ENCODE results near the gene STAC2. TPM values are rescaled to one million over a fixed set of nuclear protein-coding genes. Genes with fewer than 3 reads are reported as not detected.
"Not testable (repeated sequence)": the region's sequence is repeated elsewhere in the genome, so short reads cannot be mapped to it uniquely, and the experiment has no call there.

The STAC2 gene
- total RNA-seq, 1 donor = not detected

DNA sequence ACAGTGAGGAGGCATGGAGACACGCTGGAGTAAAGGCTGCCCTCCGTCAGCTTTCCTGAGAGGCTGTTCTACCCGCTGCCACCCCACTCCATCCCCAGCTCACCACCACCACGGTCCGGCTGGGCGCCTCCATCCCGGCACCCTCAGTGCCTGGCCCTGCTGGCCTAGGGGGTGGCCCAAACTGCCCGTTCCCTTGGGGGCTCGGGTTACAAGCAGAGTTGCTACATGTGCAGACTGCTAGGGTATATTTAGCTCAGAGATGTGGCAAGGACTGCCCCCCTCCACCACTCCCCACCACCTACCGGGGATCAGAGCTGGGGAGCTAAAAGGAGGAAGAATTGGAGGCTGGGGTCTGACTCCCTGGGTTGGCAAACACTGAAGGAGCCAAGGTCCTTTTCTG is 32.4 kb downstream of the STAC2 start:
- no peak for DNase-seq (ENCODE audit: low read depth in 2 of 3, low spot score in 2 of 3)

DNA sequence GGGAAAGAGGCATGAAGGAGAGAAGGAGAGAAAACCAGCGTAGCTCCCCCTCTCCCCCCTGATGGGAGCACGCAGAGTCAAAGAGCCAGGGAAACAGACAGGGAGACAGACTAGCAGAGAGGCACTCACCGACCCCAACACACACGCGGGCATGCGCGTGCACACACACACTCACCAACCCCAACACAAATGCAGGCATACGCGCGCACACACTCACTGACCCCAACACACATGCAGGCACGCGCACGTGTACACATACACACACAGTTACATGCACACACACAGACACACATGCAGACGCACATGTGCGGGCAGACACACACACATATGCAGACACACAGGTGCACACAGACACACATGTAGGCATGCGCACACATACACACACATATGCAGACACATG is 32.8 kb downstream of the STAC2 start:
- no peak for DNase-seq (ENCODE audit: low read depth in 2 of 3, low spot score in 2 of 3)

DNA sequence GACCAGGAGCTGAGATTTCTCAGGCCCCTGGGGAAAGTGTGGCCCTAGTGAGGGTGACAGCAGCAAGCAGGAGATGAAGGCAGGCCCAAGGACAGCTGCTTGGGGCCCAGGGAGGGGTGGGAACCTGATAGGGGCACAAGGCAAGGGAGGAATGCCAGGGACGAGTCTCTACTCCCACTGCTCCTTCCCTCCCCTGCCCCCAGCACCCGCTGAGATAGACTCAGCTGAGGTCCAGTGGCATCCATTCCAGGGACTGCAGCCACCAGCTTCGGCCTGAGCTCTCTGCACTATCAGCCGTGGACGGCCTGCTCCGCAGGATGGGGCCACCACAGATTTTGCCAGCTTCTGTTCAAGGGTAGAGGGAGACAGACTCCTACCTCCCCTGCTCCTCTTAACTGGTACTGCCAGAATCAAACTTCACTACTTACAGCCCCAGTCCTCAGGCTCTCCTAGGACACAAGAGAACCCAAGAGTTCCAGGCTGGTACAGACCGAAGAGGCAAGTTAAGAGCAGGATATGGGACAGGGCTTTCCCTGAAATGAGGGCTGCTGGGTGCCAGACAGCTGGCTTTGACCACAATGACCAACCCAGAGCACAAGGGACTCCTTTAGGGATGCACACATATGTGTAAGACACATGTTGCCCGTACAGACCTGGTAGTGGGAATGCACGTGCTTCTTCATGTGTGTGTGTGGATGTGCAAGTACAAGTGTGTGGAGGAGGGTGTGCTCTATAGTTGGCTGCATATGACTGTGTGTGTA is 33.8 kb downstream of the STAC2 start:
- DNase-seq (ENCODE audit: low read depth in 2 of 3, low spot score in 2 of 3) = no peak

DNA sequence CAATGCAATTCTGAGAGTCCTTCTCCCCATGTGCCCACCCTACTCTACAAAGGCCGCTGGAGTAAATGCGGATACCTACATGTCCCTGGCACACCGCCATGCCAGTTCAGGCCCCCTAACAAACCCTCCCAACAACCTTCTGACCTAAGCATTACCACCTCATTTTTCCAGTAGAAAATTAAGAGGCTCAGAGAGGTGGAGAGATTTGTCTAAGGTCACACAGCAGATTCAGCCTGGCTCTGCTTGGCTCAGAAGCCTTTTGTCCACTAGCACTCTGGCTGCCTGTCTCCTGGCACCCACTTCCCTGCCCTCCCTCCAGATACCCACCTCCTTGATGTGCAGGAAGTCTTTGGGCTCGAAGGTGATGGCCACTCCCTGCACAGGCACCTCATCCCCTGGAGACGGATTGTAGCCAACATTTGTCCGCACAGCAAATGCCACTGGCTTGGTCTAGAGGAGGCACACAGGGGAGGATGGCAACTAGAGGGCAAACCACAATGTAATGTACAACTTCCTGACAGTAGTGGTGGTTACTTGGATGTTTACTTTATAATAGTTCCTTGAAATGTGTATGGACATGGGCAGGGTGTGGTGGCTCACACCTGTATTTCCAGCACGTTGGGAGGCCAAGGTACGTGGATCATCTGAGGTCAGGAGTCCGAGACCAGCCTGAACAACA is 38.5 kb downstream of the STAC2 start:
- DNase-seq (ENCODE audit: low read depth in 2 of 3, low spot score in 2 of 3) = no peak

DNA sequence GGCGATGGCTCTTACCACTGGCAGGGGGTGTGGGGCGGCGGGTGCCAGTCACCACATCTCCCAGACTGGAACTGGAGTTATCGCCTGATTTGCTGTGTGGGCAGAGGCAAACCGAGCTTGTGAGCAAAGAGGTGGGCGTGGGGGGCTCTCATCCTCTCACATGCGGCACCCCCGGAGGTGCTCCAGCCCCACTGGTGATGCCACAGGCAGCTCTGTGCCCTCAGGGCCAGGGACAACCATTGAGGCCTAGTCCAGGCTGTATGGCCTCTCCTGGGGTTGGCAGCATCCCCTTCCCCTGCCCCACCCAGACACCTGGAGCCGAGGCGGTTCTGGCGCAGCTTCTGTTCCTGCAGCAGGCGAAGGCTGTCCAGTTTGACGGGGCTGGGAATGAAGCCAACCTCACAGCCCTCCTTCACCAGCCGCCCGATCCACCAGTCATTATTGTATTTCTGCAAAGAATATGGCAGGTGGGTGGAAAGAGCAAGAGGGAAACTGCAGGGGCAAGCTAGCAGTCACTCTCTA is 39.2 kb downstream of the STAC2 start:
- DNase-seq (ENCODE audit: low read depth in 2 of 3, low spot score in 2 of 3) = no peak

DNA sequence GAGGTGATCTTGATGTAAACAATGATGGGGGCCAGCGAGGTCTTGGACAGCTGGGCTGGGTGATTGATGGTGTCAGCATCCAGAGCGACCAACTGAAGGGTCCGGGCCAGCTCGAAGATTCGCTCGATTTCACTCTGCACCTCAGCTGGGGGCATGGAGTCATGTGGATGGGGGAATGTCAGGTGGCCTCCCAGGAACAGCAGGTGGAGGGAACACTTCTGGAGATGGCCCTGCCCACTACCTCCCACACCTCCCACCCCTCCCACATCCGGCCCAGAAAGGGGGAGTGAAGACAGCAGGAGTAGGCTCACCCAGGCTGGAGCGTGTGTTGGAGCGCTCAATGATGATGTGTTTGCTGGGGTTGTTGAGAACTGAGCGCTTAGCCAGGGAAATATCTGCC is 42.0 kb downstream of the STAC2 start:
- no peak for DNase-seq (ENCODE audit: low read depth in 2 of 3, low spot score in 2 of 3)

DNA sequence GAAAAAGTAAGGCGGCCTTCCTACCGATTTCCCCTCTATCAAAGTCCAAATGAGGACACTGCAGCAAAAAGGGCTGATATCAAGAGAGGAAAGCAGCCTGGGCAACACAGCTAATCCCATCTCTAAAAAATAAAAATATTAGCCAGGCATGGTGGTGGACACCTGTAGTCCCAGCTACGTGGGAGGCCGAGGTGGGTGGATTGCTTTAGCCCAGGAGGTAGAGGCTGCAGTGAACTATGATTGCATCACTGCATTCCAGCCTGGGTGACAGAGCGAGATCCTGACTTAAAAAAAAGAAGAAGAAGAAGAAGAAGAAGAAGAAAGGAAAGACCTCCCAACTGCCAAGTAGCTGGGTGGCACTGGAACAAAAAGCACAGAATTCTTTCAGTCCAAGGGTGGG is 42.7 kb downstream of the STAC2 start:
- DNase-seq (ENCODE audit: low read depth in 2 of 3, low spot score in 2 of 3) = no peak

DNA sequence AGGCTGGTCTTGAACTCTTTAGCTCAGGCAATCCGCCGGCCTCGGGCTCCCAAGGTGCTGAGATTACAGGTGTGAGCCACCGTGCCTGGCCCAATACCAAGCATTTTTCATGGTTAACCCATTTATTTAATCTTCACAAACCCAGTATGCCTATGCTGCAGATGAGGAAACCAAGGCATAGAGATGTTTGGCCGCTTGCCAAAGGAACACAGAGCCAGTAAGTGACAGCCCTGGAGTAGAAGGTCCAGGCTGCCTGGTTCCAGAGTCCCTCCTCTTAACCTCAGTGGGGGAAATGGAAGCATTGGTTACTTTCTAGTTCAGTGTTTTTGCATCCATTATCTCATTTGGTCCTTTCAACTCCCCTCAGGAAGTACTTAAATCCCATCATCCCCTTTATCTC is 44.4 kb downstream of the STAC2 start:
- DNase-seq (ENCODE audit: low read depth in 2 of 3, low spot score in 2 of 3) = no peak

DNA sequence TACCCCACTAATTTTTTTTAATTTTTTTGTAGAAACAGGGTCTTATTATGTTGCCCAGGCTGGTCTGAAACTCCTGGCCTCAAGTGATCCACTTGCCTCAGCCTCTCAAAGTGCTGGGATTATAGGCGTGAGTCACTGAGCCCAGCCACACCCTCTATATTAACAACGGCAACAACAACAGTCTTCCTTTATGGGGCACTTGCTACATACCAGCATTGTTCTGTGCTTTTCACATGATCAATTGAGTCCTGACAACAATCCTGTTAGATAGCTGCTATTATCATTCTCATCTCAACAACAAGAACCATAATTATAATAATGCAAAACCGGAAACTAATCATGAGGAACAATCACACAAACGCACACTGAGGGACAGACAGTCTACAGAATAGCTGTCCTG is 47.2 kb downstream of the STAC2 start:
- DNase-seq (ENCODE audit: low read depth in 2 of 3, low spot score in 2 of 3) = no peak

DNA sequence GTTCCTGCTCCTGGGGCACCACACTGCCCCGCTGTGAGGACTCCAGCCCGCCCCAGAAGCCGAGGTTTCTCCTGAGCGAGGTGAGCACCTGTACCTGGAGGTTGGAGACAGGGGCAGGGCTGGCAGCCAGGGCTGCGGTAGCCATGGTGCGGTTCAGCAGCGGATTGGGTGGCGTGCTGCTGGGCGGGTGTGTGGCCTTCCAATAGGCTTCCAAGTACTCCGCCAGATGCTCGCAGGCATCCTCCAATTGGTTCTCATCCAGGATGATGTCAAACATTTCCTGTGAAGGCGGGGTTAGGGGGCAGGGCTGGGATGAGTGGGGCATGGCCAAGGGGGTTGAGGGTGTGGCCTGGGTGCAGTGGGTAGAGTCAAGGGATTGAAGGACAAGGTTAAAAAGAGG is 48.5 kb downstream of the STAC2 start:
- no peak for DNase-seq (ENCODE audit: low read depth in 2 of 3, low spot score in 2 of 3)

DNA sequence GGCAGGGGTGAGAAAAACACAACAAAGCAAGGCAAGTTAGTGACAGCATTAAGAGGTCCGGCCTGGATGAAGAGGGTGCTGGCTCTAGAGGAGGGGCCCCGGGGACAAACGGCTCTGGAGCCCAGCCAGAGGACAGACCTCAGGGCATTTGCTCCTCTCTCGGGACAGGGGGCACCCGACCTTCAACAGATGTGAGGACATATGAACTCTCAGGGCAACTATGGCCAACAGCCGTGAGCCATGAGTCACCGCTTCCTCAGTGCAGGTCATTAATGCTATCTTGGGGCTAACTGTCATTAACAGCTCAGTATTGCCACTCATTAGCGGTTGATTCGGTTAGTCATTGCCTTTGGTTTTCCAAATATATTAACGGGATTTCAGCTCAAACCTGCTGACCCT is 50.1 kb downstream of the STAC2 start:
- no peak for DNase-seq (ENCODE audit: low read depth in 2 of 3, low spot score in 2 of 3)

DNA sequence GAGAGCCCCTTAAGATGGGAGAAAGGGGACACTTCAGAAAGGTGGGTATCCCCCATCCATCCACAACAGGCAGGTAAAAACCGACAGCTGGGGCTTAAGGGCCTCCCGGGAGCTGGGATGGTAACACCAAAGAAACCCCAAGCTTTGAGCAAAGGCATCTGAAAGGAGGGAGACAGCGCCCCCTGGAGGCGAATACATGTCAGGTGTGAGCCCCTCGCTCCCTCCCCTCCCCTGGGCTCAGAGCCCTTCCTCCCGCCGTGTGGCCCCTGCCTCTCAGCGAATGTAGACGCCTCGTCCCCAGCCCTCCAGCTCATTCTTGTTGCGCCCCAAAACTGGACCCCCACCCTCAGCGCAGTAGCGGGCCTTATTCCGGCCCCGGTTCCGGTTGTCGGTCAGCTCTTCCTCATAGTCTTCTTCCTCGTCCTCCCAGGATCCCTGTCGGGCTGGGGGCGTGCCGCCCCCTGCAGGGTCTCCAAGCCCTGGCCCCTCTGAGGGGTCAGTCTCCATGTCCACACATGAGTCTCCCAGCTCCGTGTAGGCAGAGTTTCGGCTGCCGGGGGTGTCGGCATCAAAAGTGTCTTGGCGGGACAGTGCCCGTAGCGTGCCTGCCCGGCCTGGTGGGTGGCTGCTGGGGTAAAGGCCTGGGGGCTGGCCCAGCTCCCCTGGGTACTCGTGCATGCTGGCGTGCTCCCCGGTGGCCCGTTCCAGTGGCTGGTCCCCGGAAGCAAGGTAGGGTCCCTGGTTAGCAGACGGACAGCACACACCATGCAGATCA is 50.6 kb downstream of the STAC2 start:
- DNase-seq (ENCODE audit: low read depth in 2 of 3, low spot score in 2 of 3) = peak; percentile 70 to 91 (median 83)

DNA sequence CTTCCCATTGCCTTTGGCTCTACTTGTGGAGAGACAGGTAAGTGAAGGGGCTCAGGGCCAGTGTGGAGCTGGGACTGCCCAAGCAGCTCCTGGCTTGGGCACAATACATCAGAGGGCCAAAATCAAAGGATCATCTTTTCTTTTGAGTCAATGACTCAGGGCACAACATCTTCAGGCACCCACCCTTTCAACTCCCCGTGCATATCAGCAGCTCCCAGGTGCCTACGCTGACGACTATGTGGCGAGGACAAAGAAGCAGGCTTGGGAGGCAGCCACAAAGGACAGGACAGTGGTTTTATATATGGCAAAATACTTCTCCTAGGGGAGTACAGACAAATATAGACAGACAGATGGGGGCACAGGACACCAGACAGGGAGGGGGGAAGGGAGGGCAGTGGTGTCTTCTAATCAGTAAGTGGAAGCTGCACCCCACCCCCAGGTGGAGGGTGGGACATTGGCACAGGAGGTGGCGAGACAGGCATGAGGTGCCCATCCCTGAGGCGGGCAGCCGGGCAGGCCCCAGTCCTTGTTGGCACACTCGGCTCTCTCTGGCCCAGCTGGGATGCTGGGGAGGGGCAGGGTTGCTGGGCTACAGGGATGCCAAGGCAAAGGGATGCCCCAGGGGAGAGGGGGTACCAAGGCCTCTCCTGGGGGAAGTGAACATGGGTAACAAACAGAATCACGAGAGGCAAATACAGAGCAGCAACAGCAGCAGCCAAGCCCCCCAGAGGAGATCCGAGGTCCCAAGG is 52.0 kb downstream of the STAC2 start:
- DNase-seq (ENCODE audit: low read depth in 2 of 3, low spot score in 2 of 3) = no peak

DNA sequence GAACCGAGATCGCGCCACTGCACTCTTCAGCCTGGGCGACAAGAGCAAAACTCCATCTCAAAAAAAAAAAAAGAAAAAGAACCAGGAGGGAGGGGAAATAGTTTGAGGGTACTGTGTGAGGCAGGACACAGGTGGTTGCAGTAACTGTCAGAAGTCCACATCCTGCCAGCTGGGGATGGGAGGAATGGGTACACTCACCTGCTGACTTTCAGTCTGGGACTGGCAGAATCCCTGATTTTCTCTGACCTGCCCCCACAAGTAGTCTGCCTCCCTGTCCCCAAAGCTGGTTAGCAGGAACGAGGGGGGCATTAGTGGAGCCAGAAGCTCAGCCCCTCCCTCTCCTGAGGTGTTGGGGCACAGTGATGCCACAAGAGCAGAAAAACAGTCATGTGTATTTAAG is 52.7 kb downstream of the STAC2 start:
- no peak for DNase-seq (ENCODE audit: low read depth in 2 of 3, low spot score in 2 of 3)

DNA sequence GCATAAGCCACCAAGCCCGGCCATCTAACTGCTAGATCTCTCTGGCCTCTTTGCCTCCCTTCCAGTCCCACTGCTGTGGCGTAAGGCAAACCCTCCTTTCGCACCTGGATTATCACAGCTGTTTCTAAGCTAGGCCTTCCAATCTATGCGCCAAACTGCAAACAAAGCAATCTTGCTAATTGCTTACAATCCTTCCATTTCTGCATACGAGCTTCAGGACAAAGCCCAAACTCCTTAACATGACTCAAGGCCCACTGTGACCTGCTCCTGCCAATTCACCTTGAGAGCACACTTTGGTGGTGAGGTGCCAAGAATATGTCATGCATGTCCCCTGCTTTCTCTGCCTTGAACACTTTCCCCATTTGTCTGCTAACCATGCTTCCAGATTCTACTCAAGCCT is 53.8 kb downstream of the STAC2 start:
- no peak for DNase-seq (ENCODE audit: low read depth in 2 of 3, low spot score in 2 of 3)

DNA sequence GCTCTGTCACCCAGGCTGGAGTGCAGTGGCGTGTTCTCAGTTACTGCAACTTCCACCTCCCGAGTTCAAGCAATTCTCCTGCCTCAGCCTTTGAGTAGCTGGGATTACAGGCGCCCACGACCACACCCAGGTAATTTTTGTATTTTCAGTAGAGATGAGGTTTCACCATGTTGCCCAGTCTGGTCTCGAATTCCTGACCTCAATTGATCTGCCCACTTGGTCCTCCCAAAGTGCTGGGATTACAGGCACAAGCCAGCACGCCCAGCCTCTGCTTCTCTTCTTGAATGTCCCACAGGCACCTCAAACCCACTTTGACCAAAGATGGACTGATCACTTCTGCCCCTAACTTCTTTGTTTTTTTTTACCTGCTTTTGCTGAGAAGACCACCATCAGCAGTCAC is 55.2 kb downstream of the STAC2 start:
- no peak for DNase-seq (ENCODE audit: low read depth in 2 of 3, low spot score in 2 of 3)

DNA sequence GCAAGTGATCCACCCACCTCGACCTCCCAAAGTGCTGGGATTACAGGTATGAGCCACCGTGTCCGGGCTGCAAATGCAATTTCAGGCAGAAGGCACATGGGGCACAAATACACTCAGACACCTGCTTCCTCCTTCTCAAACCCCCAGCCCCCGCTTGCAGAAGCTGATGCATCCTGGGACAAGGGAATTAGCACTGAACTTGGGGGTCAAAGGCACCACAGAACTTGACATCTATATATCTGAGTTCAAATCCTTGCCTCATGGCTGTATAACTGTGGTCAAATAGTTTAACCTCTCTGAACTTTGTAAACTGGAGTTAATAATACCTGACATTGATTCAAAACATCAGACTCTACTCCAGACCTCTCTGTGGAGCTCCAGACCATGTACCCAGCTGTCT is 55.6 kb downstream of the STAC2 start:
- peak in 1 of 3 donors; percentile 42 for DNase-seq (ENCODE audit: low read depth in 2 of 3, low spot score in 2 of 3)

DNA sequence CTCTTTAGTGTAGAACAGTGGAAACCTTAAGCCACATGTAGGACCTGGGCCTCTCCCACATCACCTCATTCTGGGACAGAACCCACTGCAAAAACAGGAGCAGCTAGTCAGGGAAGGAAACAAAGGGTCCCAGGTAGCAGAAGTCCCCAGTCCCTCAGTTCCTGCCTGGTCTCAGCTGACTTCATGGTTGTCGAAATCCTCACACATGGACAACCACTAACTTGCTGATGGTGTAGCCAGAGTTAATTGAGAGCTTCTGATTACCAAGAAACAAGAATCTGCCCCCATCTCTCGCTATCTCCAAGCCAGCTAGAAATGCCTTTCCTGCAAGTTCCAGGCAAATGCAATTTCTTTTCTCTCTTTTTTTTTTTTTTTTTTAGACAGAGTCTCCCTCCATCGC is 56.2 kb downstream of the STAC2 start:
- no peak for DNase-seq (ENCODE audit: low read depth in 2 of 3, low spot score in 2 of 3)

DNA sequence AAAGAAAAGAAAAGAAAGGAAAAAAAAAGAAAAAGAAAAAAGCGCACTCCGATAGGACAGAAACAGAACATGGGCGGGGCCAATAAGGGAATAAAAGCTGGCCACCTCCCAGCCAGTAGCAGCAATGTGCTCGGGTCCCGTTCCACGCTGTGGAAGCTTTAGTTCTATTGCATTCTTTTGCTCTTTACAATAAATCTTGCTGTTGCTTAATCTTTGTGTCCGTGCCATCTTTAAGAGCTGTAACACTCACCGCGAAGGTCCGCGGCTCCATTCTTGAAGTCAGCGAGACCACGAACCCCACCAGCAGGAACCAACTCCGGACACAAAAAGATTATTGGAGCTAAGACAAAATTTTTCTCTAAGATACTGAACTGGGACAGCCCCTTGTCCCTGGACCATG is 56.6 kb downstream of the STAC2 start:
- DNase-seq (ENCODE audit: low read depth in 2 of 3, low spot score in 2 of 3) = no peak

DNA sequence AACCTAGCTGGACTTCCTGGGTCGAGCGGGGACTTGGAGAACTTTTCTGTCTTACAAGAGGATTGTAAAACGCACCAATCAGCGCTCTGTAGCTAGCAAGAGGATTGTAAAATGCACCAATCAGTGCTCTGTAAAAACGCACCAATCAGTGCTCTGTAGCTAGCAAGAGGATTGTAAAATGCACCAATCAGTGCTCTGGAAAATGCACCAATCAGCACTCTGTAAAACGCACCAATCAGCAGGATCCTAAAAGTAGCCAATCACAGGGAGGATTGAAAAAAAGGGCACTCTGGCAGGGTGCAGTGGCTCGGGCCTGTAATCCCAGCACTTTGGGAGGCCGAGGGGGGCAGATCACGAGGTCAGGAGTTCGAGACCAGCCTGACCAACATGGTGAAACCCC is 57.2 kb downstream of the STAC2 start:
- not testable (repeated sequence) for DNase-seq (ENCODE audit: low read depth in 2 of 3, low spot score in 2 of 3)

DNA sequence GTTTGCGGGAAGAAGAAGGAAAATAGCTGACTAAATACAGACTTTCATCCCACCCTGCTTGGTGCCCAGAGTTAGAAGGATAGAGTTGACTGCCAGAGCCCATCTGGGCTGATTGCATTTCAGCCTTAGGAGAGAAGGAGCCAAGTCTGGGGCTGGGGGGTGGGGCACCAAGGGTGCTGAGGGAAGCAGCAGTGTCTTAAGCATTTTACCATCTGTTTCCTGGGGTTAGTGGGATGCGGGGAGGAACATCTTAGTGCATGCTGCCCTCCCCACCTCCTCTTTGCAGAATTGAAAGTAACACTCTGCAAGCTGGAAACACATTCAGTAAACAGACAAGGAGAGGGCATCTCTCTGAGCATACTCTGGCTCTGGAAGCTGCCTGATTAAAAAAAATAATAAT is 58.3 kb downstream of the STAC2 start:
- peak in 2 of 3 donors; percentile 83 to 95 for DNase-seq (ENCODE audit: low read depth in 2 of 3, low spot score in 2 of 3)
